Heart left ventricle (tissue), 13 donors: ENCODE measurements around the gene TSPAN33.

ENCODE experiments used
- POLR2A ChIP-seq, 2 donors: fragments of 450-650 bp; IDR thresholded peaks; one replicate each; pipeline ENCODE4 v1.6.1; 2017; ENCODE audit warnings: antibody characterized with exemption in 2 of 2, mild to moderate bottlenecking in 2 of 2, moderate library complexity in 2 of 2
- TF ChIP-seq, protein P1 (sequence below), 12 donors: fragments of 200-600 bp; sonication (generic) in 4 of 12; IDR thresholded peaks; one replicate each; pipeline versions ENCODE4 v1.5.0 to v1.8.0; 2018 to 2022; ENCODE audit warnings: antibody characterized with exemption in 12 of 12, mild to moderate bottlenecking in 5 of 12
- donor health status: ischemic (EF 13 %, LVEDD 7.1; RV severe dilation, severe dysfunction).
- donor health status: DM: no; HTN: yes; CAD: no.
- donor health status: DM: no; HTN: no; CAD: no.
- donor health status: ischemic (EF 25% LVEDD 6.9; RV normal size, moderate dysfunction).
- donor health status: ischemic (EF 25% LVEDD 5.7; RV mildly dilated, moderate dysfunction).
- donor health status: ischemic (EF 35%, LVEDD 5.7; RV mildly dilated, moderate dysfunction).
- donor health status: nonischemic (EF 11% LVEDD 7.7; RV severe dilation, severe dysfunction).
- donor health status: DM: yes; HTN: yes; CAD: no.
- donor health status: PGD.
- donor health status: ischemic (EF 29% LVEDD 5.4; RV normal size, mild dysfunction).
- donor health status: nonischemic (EF 23%, LVEDD 6.1; RV moderate dilation, normal function).

DNA sequence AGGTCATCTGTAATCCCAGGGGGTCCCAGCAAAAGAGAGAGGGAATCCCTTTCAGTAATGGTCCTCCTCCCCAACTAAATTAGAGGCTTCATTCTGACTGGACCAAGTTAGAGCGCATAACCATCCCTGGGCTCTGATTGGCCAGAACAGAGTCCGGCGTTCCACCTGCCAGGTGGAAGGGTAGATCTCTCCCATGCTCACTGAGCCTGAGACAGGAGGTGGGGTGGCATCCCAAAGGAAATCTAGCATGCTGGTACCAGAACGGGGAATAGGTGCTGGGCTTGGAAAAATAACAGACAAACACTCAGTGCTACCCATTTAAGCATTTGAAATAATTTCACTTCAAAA lies 21.0 kb upstream of the TSPAN33 start:
- TF ChIP-seq, protein P1, sequence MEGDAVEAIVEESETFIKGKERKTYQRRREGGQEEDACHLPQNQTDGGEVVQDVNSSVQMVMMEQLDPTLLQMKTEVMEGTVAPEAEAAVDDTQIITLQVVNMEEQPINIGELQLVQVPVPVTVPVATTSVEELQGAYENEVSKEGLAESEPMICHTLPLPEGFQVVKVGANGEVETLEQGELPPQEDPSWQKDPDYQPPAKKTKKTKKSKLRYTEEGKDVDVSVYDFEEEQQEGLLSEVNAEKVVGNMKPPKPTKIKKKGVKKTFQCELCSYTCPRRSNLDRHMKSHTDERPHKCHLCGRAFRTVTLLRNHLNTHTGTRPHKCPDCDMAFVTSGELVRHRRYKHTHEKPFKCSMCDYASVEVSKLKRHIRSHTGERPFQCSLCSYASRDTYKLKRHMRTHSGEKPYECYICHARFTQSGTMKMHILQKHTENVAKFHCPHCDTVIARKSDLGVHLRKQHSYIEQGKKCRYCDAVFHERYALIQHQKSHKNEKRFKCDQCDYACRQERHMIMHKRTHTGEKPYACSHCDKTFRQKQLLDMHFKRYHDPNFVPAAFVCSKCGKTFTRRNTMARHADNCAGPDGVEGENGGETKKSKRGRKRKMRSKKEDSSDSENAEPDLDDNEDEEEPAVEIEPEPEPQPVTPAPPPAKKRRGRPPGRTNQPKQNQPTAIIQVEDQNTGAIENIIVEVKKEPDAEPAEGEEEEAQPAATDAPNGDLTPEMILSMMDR (IDR thresholded peaks at IDR 0.05), result no peak
- TF ChIP-seq POLR2A (IDR thresholded peaks at IDR 0.05), result no peak
